HG03520 (cell line): Measurements from ENCODE around the gene MYO1E.

Source experiments
- ATAC-seq: cut with Tn5 transposase; IDR thresholded peaks from one replicate; pipeline ENCODE4 v1.9.1; 2021; ENCODE audit warnings: mild to moderate bottlenecking, moderate library complexity; ENCODE audit not compliant: unreplicated experiment

The MYO1E gene

DNA sequence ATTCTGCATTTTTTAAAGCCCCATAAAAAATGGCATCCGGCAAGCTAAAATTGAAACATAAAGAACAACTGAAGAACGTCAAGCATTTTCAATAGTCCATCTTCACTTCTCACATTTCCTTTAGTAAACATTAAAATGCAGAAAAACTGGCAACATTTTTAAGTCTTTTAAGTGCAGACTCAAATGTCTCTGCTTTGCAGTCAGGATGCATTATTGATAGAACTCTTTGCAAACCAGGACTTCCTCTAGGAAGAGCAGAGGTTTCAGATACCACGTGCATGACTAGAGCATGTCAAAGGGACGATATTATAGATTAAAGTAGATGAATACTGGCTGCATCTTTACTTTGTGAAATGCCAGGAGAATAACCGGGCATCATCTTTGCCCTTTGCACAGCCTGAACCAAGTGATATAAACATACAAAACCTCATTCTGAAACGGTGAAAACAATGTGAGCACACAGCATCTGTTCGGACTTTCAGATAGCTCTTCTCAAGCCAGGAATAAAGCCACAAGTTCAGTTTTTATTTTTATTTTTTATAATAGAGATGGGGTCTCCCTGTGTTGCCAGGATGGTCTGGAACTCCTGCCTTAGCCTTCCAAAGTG lies 101.0 kb downstream of the MYO1E start:
- ATAC-seq, result no peak

- no peak for ATAC-seq
Measured at GRCh38 chr15:59268852-59269407, 103.7 kb downstream of the MYO1E start.

DNA sequence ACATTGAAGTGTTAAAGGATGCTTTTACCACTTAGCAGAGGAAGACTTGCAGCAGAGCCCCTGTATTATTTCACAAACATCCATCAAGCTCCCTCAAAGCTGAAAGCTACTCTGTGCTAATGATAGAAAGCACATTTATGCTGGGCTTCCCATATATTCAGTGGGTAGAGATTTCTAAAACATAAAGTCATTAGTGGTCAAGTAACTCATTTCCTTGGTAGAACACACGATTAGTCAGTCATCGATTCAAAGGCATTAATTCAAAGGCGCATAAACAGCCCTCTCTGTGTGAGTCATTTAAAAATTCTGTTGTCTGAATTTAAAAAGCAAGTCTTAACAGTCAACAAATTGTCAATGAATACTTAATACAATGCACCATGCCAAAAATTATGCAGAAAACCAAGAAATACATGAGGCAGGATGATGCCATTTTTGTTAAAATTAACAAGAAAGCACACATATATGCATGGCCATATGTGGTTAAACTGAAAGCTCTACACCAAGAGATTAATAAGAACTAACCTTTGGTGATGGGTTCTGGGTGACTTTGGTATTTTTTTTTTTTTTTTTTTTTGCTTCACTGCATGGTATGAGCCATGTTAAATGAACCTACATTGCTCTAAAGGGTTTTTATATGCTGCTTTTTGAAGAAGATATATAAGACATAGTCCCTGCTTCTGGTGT lies 104.4 kb downstream of the MYO1E start:
- ATAC-seq, result no peak

GRCh38 chr15:59266028-59266427 lies 106.6 kb downstream of the MYO1E start:
- ATAC-seq, result no peak

DNA sequence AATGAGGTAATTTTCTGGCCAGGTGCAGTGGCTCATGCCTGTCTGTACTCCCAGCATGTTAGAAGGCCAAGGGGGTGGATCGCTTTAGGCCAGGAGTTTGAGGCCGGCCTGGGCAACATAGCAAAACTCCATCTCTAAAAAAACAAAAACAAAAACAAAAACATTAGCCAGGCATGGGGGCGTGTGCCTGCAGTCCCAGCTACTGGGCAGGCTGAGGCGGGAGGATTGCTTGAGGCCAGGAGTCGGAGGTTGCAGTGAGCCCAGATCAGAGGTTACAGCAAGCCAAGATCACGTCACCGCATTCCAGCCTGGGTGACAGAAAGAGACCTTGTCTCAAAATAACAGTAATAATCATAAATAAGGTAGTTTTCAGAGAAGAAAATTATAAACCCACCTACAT lies 110.4 kb downstream of the MYO1E start:
- no peak for ATAC-seq

- no peak for ATAC-seq
Measured at GRCh38 chr15:59260090-59260489, 112.6 kb downstream of the MYO1E start.

GRCh38 chr15:59259137-59259943 lies 113.3 kb downstream of the MYO1E start:
- ATAC-seq, result no peak

DNA sequence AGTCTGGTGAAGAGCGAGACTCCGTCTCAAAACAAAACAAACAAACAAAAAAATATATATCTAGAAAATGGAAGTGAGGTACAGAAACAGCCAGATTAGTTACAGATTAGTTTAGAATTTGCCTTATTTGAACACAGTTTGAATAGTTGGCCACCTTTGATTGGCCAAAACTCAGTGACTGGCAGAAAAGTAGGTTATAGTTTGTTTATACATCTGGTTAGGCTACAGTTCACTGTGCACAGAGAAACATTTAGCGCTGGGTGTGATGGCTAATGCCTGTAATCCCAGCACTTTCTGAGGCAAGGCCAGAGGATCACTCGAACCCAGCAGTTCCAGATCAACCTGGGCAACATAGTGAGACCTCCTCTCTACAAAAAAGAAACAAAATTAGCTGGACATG lies 114.4 kb downstream of the MYO1E start:
- ATAC-seq, result no peak

GRCh38 chr15:59257140-59257539 lies 115.5 kb downstream of the MYO1E start:
- no peak for ATAC-seq

- no peak for ATAC-seq
Measured at GRCh38 chr15:59256482-59256881, 116.2 kb downstream of the MYO1E start.

- no peak for ATAC-seq
Measured at GRCh38 chr15:59255680-59256336, 116.9 kb downstream of the MYO1E start.

GRCh38 chr15:59252137-59252536 lies 120.5 kb downstream of the MYO1E start:
- no peak for ATAC-seq

DNA sequence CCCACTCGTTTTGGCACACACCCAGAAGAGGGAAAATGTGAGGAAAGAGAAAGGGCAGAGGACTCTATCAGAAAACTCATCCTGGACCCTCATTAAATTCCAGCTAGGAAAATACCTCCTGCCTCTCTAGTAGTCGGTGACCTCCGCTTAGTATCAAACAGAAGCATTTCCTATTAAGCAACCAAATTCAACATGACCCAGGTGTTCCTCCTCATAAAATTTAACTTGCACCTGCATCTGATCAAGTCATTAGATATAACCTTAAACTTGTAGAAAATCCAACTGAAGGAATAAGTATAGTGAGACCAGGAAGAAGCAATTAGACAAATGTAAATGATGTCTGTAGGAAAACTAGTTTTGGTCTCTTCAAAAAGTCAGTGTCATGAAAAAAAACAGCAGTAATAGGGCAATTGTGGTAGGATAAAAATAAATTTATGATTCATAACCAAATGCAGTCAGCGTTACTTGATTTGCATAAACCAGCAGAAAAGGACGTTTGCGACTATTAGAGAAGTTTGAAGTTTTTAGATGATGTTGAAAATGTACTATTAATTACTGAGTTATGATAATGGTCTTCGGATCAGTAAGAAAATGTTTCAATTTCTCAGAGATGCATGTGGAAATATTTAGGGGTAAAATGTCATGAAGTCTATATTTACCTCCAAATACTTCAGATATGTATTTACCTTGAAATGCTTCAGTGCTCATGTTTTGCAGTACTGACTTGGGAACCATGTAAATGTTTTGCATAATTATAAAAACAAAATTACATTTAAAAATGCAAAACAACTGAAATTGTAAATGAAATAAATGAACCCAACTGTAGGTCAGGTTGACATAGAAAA lies 121.4 kb downstream of the MYO1E start:
- peak; percentile 29 for ATAC-seq

- ATAC-seq, result no peak
Measured at GRCh38 chr15:59250249-59250648, 122.4 kb downstream of the MYO1E start.

- no peak for ATAC-seq
Measured at GRCh38 chr15:59249816-59250215, 122.9 kb downstream of the MYO1E start.

DNA sequence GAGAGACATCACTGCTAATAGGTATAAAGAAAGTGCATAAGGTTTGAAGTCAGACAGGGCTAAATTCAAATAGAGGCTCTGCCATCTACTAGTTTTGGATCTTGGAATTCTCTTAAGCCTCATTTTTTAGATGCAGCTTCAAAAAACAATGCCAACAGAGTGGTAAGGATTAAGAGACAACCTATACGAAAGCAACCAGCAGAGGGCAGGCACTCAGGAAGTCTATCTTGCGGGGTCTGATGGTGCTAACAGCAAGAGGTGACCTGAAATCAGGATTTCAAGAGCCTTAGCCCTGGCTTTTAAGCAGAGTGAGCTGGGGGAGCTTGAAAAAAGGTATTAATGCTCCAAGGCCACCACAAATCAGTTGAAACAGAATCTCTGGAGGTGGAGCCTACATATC lies 125.3 kb downstream of the MYO1E start:
- ATAC-seq, result no peak

DNA sequence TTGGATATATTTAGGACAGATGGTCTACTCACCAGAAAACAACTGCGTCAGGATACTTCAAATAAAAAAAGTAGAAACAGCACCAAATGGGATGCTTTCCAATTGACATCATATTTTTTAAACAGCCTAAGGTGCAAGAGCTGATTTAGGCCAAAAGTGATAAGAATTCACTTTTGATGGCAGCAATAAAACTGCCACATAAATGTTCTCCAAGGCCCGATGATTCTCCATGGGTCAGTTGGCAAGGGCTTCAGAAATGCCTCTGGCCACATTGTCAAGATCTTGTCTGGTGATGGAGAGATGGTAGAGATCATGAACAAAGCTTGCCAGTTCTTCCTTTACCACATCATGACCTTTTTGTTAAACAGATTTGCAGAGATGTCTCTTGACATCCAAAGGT lies 127.1 kb downstream of the MYO1E start:
- no peak for ATAC-seq

GRCh38 chr15:59244337-59244736 lies 128.3 kb downstream of the MYO1E start:
- ATAC-seq, result peak; percentile 82

GRCh38 chr15:59243622-59244021 lies 129.0 kb downstream of the MYO1E start:
- no peak for ATAC-seq

DNA sequence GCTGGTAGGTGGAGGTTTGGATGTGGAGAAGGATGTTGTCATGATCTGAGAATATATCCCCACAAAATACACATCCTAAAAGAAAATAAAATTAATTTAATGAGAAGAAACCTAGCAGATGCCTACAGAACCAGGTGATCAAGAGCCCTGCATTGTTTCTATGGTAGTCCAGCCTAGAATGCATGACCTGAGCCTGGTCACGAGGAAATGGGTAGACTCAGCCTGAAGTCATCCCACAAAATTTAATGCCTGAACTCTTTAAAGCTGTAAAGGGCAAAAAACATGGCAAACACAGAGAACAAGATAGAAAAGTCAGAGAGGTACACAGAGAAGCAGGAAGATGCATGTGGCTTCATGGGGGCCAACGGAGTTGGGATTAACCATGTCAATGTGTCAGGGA lies 130.0 kb downstream of the MYO1E start:
- ATAC-seq, result no peak
